A204.1 (cell line): ENCODE results near the gene CADPS2.

Experiments used
- FAIRE-seq: peaks from 2 replicates; lab custom pipeline; 2012; peaks lifted over from hg19 to GRCh38; lab: Jason Lieb, UNC

CADPS2 gene

DNA sequence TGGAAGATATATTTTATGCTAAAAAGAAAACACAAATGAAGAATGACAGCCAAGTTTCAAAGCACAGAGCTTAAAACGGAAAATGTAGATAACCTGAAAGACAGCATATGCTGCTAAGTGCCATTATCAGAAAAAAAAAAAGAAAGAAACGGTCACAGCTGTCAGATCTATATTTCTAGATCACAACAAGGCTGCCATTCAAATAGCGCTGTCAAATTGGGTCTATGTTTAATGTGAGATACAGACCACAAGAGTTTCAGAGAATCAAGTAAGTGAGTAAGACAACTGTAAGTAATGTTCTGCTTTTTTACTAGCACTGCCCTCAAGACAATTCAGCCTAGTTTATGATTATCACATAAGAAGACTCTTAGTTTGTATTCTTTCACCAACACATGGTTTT is 117.4 kb downstream of the CADPS2 start:
- no peak for FAIRE-seq

DNA sequence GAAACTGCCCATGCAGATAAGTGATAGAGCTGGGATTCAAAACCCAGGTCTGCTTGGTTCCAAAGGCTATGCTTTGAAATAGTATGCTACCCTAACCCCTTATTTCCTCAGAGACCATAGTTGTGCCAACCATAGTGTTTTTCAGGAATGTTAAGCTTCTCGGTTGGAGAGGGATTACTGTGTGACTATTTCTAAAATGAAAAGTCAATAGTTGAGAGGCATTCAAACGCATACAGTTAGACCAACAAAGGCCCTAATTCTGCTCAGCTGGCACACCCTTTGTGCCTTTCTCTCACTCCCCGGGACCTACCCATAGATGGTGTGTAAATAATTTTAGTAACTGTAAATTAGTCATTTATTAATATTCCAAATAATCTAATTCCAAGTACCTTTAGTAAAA is 118.9 kb downstream of the CADPS2 start:
- FAIRE-seq, result no peak

DNA sequence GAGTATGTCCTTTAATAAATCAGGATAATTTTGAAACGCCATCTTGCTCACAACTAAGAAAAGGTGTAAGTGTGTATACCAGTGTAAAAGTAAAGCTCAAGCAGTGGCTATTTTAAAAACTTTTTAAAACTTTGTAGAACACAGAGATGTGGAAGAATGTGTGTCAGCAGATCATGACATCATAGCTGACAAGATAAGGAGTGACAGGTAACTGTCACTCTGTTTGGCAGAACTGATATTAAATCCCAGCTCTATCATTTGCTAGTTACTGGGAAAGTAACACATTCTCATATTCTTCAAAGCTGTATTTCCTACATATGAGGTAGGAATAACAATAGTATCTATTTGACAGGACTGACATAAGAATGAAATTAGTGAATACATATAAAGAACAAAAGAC is 119.7 kb downstream of the CADPS2 start:
- no peak for FAIRE-seq

DNA sequence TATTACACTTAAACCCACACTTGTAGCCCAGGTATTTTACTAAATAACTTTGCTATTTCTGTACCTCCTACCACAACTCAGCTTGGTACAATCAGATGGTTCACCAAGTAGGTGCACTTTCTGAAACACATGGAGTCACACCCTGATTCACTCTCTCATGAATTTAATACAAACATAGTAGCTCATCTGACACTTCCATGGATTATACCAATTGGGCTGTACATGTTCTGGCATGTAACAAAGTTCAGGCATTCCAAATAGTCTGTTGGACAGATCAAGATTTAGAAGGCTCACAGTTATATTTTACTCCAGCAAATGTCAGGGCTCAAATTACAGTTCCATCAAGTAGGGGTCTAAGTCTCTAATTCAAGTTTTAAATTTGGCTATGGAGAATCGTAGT is 121.4 kb downstream of the CADPS2 start:
- FAIRE-seq, result no peak

DNA sequence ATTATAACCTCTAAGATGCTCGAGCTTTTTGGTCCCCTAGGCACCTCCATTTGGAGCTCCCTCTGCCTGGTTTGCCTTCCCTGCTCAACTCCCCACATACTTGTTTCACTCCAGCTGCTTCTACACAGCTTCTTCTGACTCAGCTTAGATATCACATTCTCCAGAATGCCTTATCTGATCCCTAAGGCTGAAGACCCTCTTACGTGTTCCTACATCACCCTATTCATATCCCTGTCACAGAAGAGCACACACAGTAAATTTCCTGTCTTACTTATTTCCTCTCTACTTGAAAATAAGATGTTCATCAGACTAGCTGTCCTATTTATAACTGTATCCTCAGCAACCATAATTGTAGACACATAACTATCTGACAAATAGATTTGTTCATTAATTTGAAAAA is 122.2 kb downstream of the CADPS2 start:
- FAIRE-seq, result no peak

DNA sequence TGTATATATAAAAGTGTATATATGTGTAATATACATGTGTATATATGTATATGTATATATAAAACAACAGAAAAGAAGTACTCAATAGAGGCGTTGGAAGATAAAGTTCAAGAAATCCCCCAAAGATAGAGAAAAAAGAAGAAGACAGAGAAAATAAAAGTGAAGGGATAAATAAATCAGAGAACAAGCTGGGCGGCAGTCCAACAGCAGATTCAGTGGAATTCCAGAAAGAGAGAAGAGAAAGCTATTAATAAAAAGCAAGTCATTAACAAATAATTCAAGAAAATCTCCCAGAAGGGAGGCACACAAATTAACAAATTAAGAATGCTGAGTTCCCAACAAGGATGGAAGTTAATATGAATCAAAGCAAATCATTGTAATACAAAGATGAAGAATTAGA is 124.2 kb downstream of the CADPS2 start:
- no peak for FAIRE-seq

DNA sequence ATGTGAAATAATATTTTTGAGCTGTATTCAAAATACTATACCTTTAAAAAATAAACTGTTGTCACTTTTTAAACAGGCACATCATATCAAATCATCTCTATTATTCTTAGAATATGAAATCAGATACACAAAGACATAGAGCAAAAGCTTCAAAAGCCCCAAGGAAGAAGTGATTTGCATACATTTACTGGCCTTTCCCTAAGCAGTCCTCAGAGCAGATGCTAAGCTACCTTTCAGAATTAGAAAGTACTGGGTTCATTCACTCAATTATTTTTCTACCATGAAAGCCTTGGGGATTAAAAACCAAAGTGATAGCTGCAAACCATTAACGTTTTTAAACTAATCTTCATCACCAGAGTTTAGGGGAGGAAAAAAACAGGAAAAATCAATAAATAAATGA is 127.8 kb downstream of the CADPS2 start:
- no peak for FAIRE-seq

DNA sequence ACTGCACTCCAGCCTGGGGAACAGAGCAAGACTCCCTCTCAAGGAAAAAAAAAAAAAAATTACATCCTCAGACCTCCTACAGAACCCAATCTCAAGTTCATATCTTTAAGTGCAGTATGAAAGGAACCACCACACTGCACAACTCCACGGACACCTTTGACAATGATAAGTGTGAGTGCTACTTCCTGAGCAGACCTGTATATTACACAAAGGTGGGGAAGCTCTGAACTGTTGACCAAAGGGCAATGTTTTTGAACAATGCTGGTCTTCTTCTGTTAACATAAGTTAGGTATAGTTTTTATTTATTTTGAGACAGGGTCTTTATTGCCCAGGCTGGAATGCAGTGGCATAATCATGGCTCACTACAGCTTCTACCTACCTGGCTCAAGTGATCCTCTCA is 129.4 kb downstream of the CADPS2 start:
- FAIRE-seq, result no peak

DNA sequence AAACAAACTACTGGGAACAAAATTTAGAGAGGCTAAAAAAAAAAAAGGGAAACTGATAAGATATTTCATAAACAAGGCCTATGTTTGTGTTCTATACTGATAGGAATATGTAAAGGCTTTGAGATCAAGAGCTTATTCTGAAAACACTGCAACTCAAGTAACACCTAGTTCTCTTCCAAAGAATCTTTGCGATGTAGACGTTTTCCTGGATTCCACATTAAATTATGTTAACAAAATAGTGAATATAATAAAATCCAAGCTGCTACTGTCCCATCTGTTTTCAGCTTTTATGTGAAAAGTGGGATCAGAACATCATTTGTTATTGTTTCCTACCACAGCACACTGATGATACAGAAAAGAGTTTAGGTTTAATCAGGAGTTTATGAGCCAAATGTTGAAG is 130.6 kb downstream of the CADPS2 start:
- FAIRE-seq, result no peak

DNA sequence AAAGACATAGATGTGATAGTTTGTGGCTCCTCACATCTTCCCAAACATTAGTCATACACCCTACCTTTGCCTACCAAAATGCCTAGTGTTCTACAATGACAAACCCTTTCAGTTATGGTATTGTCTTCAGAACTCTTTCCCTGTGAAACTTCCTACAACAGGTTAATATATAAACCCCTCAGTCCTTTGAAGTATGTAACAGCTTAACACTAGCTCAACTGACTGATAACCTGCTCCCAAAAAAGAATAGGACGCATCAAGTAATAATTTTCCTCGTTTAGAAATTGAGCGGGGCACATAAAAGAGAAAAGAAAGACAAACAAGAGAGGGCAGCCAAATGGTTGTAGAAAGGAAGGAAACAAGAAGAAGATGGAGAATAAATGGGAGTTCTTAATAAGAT is 133.7 kb downstream of the CADPS2 start:
- FAIRE-seq, result no peak

DNA sequence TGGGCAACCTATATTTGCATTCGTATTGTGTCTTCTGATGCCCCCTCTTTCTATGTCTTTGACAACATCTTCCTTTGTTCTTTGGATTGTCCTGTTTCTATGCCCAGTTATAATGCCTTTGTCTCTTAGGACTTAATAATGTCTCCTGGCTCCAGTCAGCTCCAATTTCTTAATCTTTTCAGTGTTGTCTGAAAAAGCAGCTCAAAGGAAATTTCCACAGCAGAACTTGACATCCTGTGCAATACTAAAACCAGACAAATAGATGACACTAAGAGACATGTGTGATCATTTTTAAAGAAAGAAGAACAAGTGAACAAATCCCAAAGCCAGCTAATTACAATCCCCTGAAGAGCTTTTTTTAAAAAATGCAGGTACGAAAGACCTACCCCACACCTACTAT is 135.9 kb downstream of the CADPS2 start:
- FAIRE-seq, result no peak

DNA sequence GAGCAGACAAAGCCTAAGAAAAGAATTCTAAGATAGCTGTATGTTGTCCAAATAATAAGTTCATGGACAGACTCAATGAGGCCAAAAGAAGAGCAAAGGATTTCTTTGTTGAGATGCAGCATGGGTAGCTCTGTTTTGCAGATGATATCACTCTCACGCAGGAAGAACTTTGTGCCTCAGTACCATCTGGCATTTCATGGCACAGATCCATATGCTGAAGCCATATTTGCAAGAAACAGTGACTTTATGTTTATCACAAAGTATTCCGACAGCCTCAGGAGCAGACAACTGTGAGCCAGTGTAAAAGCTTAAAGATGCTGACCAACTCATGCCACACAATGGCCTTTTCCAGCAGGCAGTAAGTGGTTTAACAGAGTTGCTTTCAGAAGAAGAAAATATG is 138.1 kb downstream of the CADPS2 start:
- no peak for FAIRE-seq

DNA sequence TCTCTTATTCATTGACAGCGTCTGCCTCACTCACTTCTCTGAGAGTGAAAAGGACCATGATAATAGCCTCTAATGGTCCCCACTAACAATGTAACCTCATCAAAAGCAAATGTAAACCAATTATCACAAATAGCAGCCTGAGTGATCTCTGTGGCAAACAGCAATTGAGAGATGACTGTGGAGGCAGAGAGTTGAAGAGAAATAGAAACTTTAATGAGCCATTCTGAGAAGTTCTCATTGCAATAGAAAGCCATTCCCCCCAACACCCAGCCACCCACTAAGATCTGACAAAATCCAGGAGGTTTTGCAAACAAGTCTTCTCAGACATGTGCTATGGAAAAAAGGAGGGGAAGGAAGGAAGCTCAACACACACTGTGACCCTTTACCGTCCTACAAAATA is 139.3 kb downstream of the CADPS2 start:
- no peak for FAIRE-seq

DNA sequence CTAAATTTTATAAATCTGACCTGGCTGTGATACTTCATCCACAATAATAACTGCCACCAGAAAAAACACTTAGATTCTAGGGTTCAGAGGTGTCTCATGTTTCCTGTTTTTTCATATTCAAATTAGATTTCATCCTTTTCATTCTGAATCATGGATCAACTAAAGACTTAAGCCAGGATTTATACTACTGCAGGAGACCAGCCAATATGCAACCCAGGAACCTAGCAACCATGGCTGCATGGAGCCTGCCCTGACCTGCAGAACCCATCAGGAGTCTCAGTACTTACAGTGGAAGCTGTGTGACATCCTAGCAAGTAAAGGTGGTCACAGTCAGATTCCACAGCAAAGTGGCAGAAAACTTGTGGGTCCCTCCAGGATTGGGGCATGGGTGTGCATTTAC is 143.0 kb downstream of the CADPS2 start:
- FAIRE-seq, result no peak

DNA sequence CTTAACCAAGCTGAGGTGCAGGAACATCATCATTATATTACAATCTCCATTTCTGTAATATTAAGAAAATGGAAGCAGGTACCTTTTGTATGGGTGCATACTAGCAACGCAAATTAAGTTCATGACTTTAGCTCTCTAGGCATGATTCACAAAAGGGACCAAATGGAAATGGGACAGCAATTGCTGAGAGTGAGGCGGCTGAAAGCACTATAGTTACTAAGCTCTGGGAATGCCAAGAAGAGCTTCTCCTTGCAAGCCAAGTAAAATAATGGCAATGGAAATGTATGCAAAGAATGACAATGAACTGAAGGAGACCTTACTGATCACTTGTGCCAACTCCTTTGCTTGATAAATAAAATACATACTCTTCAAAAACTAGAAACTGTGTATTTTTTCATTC is 147.3 kb downstream of the CADPS2 start:
- FAIRE-seq, result no peak

DNA sequence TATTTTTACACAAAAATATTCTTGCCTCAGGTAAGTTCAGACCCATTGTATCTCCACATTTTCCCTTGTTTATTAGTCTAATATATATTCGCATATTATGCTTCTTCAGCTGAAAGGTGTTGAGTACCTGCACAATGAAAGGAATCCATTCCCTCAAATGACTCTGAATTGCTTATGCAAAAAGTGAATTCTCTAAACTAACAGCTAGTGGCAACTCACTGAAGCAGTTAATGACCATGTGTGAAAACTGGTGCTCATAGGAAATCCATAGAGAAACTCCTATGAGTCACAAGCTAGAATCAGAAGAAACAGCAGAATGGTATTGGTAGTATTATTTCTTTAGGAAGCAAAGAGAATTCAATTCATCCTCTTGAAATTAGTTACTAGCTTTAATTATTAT is 150.1 kb downstream of the CADPS2 start:
- FAIRE-seq, result no peak

DNA sequence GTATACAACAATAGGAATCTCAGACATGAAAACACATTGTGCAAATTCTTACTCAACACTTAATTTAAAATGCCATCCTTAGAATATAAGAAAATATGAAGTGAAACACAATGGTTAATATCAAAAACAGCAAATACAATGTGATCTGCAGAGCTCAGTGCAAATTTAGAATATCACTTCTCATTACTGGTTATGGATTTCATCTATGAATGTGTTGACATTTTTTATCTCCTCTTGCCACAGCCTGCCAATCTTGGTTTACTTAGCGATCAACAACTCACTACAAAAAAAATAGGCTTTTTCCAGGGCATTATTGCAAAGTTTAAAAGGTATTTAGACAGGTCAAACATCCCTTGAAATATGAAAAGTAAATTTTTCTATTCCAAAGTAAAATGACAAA is 158.5 kb downstream of the CADPS2 start:
- FAIRE-seq, result no peak

DNA sequence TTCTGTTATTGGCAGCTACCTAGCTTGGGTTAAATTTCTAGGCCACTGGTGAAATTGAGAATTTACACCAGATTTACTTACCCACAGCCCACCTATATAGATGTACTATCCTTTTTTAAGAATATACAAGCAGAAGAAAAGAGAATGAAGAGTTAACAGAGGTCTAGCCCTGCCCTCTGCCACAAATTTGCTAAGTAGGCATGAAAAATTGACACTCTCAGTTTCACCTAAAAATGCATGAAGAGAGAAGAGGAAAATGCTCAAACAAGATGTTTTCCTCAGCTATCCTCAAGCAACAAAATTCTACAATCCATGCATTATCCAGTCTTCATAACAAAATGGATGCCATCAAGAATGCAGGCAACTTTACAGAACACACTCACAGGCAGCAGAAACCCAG is 158.9 kb downstream of the CADPS2 start:
- no peak for FAIRE-seq

DNA sequence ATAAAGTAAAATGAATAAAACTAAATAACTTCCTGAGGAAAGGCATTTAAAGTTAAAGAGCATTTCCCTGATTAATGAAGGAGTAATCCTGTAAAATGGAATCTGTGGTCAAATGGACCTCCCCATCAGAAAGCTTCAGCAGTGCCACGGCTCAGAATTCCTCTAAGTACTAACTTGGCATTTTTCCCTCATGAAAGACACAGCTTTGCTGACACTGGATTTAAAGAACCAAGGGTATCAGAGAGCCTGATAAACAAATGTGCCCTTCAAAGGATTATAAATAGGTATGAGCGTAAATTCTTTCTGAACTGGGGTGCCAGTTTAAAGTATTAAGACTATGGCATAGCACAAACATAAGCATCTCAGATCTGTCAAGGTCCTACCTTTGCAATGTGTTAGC is 159.4 kb downstream of the CADPS2 start:
- FAIRE-seq, result no peak

DNA sequence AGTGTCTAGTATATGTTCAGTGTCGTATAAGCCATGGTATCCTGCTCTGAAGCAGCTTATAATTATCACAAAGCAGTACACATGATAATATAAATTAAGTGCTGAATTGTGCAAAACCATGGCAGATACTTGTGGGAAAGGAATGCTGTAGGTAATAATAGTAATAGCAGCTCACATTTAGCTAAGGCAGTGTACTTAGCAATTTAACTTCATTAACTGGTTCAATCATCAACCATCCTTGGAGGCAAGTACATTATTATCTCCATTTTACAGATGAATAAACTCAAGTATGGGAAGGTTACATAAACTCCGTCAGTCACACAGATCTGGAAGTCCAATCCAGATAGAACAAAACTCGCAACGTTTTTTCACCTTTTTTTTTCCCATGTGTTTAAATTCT is 161.9 kb downstream of the CADPS2 start:
- no peak for FAIRE-seq

DNA sequence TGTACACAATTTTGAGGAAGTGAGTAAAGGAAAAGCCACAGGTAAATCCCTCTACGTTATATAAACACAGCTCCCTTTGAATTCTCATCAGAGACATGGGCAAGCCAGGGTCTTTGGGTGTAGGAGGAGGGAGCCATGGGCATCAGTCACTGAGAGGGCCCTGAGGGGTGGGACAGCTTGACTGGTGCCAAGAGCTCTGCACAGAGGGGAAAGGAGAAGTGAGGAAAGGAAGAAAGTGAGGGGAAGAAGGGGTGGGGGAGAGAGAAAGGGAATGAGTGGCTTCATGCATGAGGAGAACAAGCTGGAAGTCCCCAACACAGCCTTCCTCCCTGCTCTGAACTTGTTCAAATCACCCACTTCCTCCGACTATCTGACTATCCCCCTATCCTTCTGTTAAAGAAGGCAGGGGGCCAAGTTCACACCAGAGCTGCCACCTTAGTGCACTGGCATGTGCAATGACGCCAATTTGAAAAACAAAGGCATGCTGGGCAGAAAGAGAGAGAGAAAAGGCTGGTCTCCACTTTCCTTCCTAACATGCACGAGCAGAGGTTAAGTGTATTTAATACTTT is 167.2 kb downstream of the CADPS2 start:
- FAIRE-seq, result no peak

DNA sequence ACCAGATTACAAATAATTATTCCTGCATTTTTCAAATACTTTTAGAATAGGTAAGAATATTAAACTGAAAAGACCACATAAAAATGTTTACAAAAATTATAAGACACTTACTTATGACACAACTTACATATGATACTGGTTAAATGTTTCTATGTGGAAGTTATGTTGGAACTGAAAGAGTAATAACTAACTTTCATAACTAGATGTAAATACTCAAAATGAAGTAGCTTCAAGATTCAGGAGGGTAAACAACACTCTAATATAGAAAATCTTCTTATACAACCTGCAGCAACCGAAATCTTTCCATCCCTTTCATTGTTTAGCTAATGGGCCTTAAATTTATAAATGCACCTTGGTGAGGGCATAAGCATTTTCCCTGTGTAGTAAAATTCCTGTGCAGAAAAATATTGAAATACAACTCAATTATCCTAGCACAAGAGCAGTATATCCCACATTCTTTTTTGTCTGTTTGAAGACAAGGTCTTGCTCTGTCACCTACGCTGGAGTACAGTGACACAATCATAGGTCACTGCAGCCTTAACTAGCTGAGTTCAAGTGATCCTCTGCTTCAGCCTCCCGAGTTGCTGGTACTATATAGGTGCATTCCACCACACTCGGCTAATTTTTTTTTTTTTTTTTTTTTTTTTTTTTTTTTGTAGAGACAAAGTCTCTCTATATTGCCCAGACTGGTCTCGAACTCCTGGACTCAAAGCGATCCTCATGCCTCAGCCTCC is 168.7 kb downstream of the CADPS2 start:
- FAIRE-seq, result no peak

DNA sequence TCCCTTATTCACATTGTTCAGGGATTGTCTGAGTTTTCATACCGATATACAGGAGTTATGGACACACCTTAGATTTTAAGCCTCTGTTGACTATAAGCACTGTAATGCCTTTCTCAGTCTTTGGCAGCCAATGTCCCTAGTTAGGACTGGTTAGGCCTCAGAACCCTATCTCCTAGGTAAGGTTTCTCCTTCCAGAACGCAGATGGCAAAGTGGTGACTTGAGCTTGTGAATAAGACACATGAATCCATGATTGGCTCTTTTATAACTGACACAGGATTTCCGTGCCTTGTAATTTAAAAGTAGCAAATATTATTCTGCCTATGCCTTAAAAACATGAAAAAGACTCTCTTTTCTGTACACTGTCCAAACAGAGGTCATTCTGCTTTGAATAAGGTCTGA is 171.1 kb downstream of the CADPS2 start:
- FAIRE-seq, result no peak

DNA sequence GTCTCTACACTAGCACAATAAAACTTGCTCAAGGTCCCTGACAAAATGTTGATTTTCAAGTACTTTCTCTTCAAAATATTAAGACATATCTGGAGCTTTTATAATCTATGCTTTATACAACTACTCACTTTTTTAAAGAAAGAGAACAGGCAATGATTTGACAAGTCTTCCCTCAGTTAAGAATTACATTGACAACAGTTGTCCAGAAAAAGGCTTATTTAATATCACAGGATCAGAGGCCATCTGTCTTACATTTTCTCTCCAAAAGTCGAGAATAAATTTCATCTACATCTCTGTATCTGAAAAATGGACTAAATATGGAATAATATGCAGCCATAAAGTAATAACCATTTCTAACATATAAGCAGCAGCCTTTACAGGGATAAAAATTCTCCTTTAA is 175.3 kb downstream of the CADPS2 start:
- no peak for FAIRE-seq
